GM13976 (cell line): Measurements from ENCODE around the gene SOCS3.

Experiments used
- DNase-seq: peaks from one replicate; pipeline ENCODE4 v3.0.0; 2012; ENCODE audit warnings: low spot score
- CTCF ChIP-seq: IDR thresholded peaks from 2 replicates; pipeline ENCODE4 v1.5.1; 2012; ENCODE audit warnings: borderline replicate concordance, mild to moderate bottlenecking; ENCODE audit not compliant: insufficient read depth; ENCODE audit errors: extremely low read depth, missing control alignments, control extremely low read depth
- in situ Hi-C: fragments of 300-500 bp; cut with MboI; formaldehyde crosslinking; loops from one replicate; pipeline ENCODE4 v1.12.0; 2022; ENCODE audit warnings: low sequenced_read_pairs, mixed read lengths, inconsistent platforms; ENCODE audit not compliant: unreplicated experiment

The SOCS3 gene

GRCh38 chr17:78403822-78404221 lies 43.9 kb upstream of the SOCS3 start:
- TF ChIP-seq CTCF: no peak
- DNase-seq: no peak
- in situ Hi-C loops: no loop called here

GRCh38 chr17:78401891-78402290 lies 42.0 kb upstream of the SOCS3 start:
- in situ Hi-C loops: no loop called here
- no peak for DNase-seq
- no peak for TF ChIP-seq CTCF

GRCh38 chr17:78401246-78401645 lies 41.4 kb upstream of the SOCS3 start:
- in situ Hi-C loops: no loop called here
- TF ChIP-seq CTCF: no peak
- no peak for DNase-seq

GRCh38 chr17:78400581-78401240 lies 40.8 kb upstream of the SOCS3 start:
- in situ Hi-C loops: no loop called here
- DNase-seq: no peak
- no peak for TF ChIP-seq CTCF

GRCh38 chr17:78399693-78400144 lies 39.8 kb upstream of the SOCS3 start:
- in situ Hi-C loops: no loop called here
- no peak for DNase-seq
- TF ChIP-seq CTCF: no peak

- no peak for TF ChIP-seq CTCF
- in situ Hi-C loops: no loop called here
- DNase-seq: no peak
These were observed 39.3 kb upstream of the SOCS3 start for GRCh38 chr17:78399028-78399692.
